ENCODE results near the gene PLCG2.

Gene PLCG2

DNA sequence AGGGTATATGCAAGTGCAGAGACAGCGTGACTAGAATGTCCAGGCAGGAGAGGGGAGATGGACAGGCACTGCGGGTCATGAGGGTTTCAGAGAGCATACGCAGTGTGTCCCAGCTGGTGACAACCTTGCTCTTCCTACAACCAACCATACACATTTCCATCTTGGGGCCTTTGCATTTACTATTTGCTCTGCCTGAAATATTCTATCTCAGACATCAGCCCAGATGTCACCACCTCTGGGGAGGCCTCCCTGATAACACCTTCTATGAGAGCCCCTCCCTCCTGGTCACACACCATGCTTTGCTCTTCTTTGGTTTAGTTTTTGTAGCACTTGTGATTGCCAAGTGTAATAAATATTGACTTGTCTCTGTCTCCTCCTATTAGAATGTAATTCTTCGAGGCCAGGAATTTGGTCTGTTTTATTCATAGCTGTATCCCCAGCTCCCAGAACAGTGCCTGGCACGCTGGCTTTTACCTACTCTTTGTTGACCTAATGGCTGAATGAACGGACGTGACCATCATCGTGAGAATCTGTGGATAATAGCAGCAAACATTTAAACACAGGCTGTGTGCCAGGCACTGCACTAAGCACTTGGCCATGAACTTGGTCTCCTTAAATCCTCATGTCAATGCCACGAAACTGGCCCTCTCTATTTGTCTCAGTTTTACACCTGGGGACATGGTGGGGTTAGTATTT lies 51.9 kb downstream of the PLCG2 start:
- Histone ChIP-seq H3K27me3 (ENCODE audit: insufficient read depth, low read length) (peaks cover 13% of the 10 kb centered on the region), H2AFZ (ENCODE audit: low read length, unreplicated experiment) (no peak overlapping the region), H3K4me3 (ENCODE audit: low read depth, low read length) (no peak overlapping the region), H3K27ac (ENCODE audit: low read depth, low read length) (no peak overlapping the region), H3K4me1 (ENCODE audit: control insufficient read depth, insufficient read depth, low read length, unreplicated experiment) (no peaks in the 10 kb centered on the region), H3K79me2 (ENCODE audit: control insufficient read depth, insufficient read depth, low read length, unreplicated experiment) (no peaks in the 10 kb centered on the region), H3K36me3 (ENCODE audit: insufficient read depth, low read length) (no peaks in the 10 kb centered on the region)

DNA sequence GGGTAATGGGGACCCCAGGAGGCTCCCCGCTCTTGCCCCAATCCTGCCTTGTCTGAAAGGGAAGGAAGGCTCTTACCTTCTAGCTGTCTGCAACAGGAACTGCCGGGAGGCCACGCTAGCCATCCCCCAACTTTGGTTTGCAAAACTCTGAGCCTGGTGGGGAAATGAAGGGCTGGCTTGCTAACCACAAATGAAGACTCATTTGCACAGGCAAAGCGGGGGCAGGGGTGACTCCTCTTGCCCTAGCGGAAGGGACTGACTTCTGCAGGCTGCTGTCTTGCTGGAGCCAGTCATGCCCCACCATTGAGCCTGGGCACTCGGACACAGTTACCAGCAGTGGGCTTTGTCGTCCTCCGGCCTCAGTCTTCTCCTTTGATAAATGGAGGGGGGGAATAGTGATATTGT lies 52.6 kb downstream of the PLCG2 start:
- no peak overlapping the region for H2AFZ ChIP-seq (ENCODE audit: low read length, unreplicated experiment)
- no peaks in the 10 kb centered on the region for H3K4me1 ChIP-seq (ENCODE audit: control insufficient read depth, insufficient read depth, low read length, unreplicated experiment)
- H3K4me3 ChIP-seq (ENCODE audit: low read depth, low read length), result no peak overlapping the region
- no peaks in the 10 kb centered on the region for H3K36me3 ChIP-seq (ENCODE audit: insufficient read depth, low read length)
- H3K27ac ChIP-seq (ENCODE audit: low read depth, low read length), result no peak overlapping the region
- peaks cover 13% of the 10 kb centered on the region for H3K27me3 ChIP-seq (ENCODE audit: insufficient read depth, low read length)
- H3K79me2 ChIP-seq (ENCODE audit: control insufficient read depth, insufficient read depth, low read length, unreplicated experiment), result no peaks in the 10 kb centered on the region

DNA sequence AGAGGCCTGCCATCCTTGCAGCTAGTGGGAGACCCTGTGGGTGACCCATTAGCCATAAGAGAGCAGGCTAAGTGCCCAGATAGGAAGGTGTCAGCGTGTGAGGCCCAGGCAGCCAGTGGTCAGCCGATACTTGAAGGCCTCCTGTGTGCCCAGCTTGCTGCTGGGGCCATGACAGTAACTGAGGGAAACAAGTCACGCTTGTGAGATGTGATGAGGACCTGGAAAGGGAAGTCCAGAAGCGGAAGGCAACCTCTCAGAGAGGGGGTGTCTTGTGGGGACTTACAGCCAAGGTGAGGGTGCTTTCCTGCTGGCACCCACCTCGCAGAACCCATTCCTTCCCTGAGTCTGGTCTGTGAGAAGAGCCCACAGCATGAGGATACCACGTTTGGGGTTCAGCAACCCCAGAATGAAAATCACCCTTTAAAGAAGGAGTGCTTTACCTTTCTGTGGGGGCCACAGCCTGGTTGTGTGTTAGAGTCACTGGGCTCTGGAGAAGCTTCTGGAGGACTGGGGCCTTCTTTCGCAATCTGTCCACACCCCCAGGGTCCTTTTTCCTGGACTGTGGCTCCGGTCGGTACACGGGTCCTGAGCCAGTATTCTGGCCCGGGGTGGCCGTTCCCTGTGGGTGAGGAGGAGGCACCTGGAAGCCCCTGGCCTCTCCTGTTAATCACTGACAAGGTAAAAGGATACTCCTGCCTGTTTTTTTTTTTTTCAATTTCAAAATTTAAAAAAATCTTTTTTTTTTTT lies 53.9 kb downstream of the PLCG2 start:
- no peaks in the 10 kb centered on the region for H3K79me2 ChIP-seq (ENCODE audit: control insufficient read depth, insufficient read depth, low read length, unreplicated experiment)
- peaks cover 13% of the 10 kb centered on the region; the same call in 1 of the 2 replicates for H3K27me3 ChIP-seq (ENCODE audit: insufficient read depth, low read length)
- no peaks in the 10 kb centered on the region for H3K4me1 ChIP-seq (ENCODE audit: control insufficient read depth, insufficient read depth, low read length, unreplicated experiment)
- H2AFZ ChIP-seq (ENCODE audit: low read length, unreplicated experiment), result no peak overlapping the region
- H3K36me3 ChIP-seq (ENCODE audit: insufficient read depth, low read length), result no peaks in the 10 kb centered on the region
- H3K27ac ChIP-seq (ENCODE audit: low read depth, low read length), result no peak overlapping the region
- H3K4me3 ChIP-seq (ENCODE audit: low read depth, low read length), result no peak overlapping the region

DNA sequence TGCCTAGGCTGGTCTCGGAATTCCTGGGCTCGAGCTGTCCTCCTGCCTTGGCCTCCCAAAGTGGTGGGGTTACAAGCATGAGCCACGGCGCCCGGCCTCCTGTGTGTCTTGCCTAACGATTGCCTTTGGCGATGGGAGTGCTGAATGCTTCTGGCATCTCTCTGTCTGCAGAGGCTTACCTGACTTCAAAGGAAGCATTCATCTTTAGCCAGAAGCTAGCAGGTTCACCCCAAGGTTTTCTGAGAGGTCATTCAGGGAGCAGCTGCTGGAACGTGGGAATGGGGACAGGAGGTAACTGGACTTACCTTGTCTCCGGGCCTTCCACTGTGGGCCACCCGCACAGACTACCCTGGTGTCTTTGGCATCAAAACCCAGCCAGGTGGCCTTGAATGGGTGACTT lies 54.7 kb downstream of the PLCG2 start:
- Histone ChIP-seq H3K27me3 (ENCODE audit: insufficient read depth, low read length) (peaks cover 10% of the 10 kb centered on the region; the same call in 1 of the 2 replicates), H3K79me2 (ENCODE audit: control insufficient read depth, insufficient read depth, low read length, unreplicated experiment) (no peaks in the 10 kb centered on the region), H3K27ac (ENCODE audit: low read depth, low read length) (no peak overlapping the region), H3K36me3 (ENCODE audit: insufficient read depth, low read length) (no peaks in the 10 kb centered on the region), H2AFZ (ENCODE audit: low read length, unreplicated experiment) (no peak overlapping the region), H3K4me1 (ENCODE audit: control insufficient read depth, insufficient read depth, low read length, unreplicated experiment) (no peaks in the 10 kb centered on the region), H3K4me3 (ENCODE audit: low read depth, low read length) (no peak overlapping the region)

DNA sequence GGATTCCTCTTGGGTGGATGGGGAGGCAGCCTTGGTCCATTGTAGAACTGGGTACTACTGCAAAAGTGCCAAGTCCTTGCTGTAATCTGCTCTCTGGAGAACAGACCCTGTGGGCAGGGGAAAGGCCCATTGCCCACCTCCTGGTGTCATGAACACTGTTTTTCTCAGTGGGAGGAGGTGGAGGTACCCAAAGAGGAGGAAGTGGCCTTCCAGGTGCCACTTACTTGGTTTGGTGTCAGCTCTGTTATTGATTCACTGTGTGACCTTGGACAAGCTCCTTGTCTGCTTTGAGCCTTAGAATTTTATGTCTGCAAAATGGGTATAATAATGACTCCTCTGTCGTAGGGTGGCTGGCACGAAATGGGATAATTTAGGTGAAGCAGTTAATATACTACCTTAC lies 55.8 kb downstream of the PLCG2 start:
- Histone ChIP-seq H3K27me3 (ENCODE audit: insufficient read depth, low read length) (peaks cover 6% of the 10 kb centered on the region; the same call in 1 of the 2 replicates), H2AFZ (ENCODE audit: low read length, unreplicated experiment) (no peak overlapping the region), H3K36me3 (ENCODE audit: insufficient read depth, low read length) (no peaks in the 10 kb centered on the region), H3K4me3 (ENCODE audit: low read depth, low read length) (no peak overlapping the region), H3K4me1 (ENCODE audit: control insufficient read depth, insufficient read depth, low read length, unreplicated experiment) (peaks cover 4% of the 10 kb centered on the region), H3K79me2 (ENCODE audit: control insufficient read depth, insufficient read depth, low read length, unreplicated experiment) (no peaks in the 10 kb centered on the region), H3K27ac (ENCODE audit: low read depth, low read length) (no peak overlapping the region)

DNA sequence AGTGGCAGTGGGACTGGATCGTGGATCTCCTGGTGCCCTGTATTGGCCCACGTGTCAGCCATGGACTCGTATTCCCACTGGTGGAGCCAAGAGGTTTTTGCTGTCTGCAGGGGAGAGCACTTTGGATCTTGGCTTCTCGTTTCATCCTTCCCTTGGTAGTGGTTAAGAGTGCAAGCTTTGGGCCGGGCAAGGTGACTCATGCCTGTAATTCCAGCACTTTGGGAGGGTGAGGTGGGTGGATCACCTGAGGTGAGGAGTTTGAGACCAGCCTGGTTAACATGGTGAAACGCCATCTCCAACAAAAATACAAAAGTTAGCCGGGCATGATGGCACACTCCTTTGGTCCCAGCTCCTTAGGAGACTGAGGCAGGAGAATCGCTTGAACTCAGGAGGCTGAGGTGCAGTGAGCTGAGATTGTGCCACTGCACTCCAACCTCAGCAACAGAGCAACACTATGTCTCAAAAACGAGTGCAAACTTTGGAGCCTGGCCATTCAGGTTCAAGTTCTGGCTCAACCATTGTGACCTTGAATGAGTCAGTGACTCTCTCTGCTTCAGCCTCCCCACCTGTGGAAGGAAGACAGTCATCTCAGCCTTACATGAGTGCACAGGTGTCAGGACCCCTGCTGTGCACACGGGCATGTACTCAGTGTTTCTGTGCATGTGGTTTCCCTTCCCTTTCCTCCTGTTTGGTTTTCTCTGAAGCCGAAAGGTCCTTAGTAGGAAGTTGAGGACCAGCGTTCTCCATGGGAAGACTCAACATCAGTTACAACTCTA lies 57.4 kb downstream of the PLCG2 start:
- Histone ChIP-seq H3K79me2 (ENCODE audit: control insufficient read depth, insufficient read depth, low read length, unreplicated experiment) (no peaks in the 10 kb centered on the region), H3K27me3 (ENCODE audit: insufficient read depth, low read length) (peaks cover 6% of the 10 kb centered on the region; the same call in 1 of the 2 replicates), H3K4me1 (ENCODE audit: control insufficient read depth, insufficient read depth, low read length, unreplicated experiment) (peaks cover 4% of the 10 kb centered on the region), H3K4me3 (ENCODE audit: low read depth, low read length) (no peak overlapping the region), H3K36me3 (ENCODE audit: insufficient read depth, low read length) (no peaks in the 10 kb centered on the region), H2AFZ (ENCODE audit: low read length, unreplicated experiment) (no peak overlapping the region), H3K27ac (ENCODE audit: low read depth, low read length) (no peak overlapping the region)

DNA sequence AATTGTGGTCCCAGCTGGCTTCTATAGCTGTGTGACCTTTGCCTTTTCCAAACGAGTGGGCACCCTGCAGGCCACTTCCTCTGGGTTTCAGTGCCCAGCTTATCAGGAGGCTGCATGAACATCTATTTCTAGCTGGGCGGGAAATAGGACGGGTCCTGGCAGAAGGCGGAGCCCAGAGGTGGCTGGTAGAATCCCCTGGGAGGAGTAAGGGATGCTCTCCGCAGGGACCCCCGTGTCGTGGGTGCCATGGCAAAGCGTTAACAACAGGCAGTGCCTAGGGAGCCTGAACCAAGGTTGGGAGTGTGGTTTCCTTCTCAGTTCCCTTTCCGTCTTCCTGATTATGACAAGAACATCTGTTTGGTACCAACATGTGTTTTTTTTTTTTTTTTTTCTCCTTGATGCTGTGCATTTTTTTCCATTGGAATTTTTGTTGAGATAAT lies 58.2 kb downstream of the PLCG2 start:
- Histone ChIP-seq H3K4me3 (ENCODE audit: low read depth, low read length) (no peak overlapping the region), H2AFZ (ENCODE audit: low read length, unreplicated experiment) (no peak overlapping the region), H3K36me3 (ENCODE audit: insufficient read depth, low read length) (no peaks in the 10 kb centered on the region), H3K4me1 (ENCODE audit: control insufficient read depth, insufficient read depth, low read length, unreplicated experiment) (peaks cover 4% of the 10 kb centered on the region), H3K79me2 (ENCODE audit: control insufficient read depth, insufficient read depth, low read length, unreplicated experiment) (no peaks in the 10 kb centered on the region), H3K27me3 (ENCODE audit: insufficient read depth, low read length) (peaks cover 6% of the 10 kb centered on the region; the same call in 1 of the 2 replicates), H3K27ac (ENCODE audit: low read depth, low read length) (no peak overlapping the region)

DNA sequence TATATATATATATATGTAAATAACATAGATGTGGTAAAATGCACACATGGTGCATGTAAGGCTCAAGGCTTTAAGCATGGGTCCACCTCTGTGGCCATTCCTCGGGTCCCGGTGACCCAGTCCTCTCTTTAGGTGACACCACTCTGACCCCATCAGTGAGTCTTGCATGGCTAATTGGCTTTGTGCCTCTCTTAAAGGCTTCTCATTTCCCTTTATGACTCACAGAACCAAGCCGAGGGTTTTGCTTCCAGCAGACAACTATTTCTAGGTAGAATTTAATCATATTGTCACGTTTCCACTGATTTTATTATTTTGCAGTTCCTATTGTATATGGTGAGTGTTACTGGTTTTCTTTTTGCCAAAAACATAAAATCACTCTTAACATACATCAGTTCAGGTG lies 59.7 kb downstream of the PLCG2 start:
- no peaks in the 10 kb centered on the region for H3K79me2 ChIP-seq (ENCODE audit: control insufficient read depth, insufficient read depth, low read length, unreplicated experiment)
- peaks cover 7% of the 10 kb centered on the region for H3K4me1 ChIP-seq (ENCODE audit: control insufficient read depth, insufficient read depth, low read length, unreplicated experiment)
- H2AFZ ChIP-seq (ENCODE audit: low read length, unreplicated experiment), result no peak overlapping the region
- peaks cover 6% of the 10 kb centered on the region; the same call in 1 of the 2 replicates for H3K27me3 ChIP-seq (ENCODE audit: insufficient read depth, low read length)
- H3K36me3 ChIP-seq (ENCODE audit: insufficient read depth, low read length), result no peaks in the 10 kb centered on the region
- no peak overlapping the region for H3K4me3 ChIP-seq (ENCODE audit: low read depth, low read length)
- H3K27ac ChIP-seq (ENCODE audit: low read depth, low read length), result no peak overlapping the region

DNA sequence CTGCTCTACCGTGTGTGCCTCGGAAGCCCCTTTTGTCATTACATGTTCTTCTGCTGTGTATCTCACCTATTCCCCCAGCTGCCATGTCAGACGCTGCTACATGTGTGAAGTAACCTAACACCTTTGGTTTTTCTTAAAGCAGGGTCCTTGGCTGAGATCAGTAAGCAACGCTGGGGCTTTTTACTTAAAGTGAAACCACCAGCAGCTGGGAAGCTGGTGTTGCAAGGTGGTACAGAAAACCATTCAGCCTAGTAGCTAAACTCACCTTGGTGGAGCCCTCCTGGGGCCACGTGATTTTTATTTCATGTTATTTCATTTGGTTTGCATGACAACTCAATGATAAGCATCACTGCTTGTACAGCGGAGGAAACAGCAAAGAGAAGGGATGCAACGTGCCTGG lies 62.6 kb downstream of the PLCG2 start:
- Histone ChIP-seq H3K27ac (ENCODE audit: low read depth, low read length) (no peak overlapping the region), H3K4me3 (ENCODE audit: low read depth, low read length) (no peak overlapping the region), H3K4me1 (ENCODE audit: control insufficient read depth, insufficient read depth, low read length, unreplicated experiment) (peaks cover 7% of the 10 kb centered on the region), H3K79me2 (ENCODE audit: control insufficient read depth, insufficient read depth, low read length, unreplicated experiment) (no peaks in the 10 kb centered on the region), H3K27me3 (ENCODE audit: insufficient read depth, low read length) (peaks cover 6% of the 10 kb centered on the region; the same call in 1 of the 2 replicates), H3K36me3 (ENCODE audit: insufficient read depth, low read length) (no peaks in the 10 kb centered on the region), H2AFZ (ENCODE audit: low read length, unreplicated experiment) (no peak overlapping the region)

DNA sequence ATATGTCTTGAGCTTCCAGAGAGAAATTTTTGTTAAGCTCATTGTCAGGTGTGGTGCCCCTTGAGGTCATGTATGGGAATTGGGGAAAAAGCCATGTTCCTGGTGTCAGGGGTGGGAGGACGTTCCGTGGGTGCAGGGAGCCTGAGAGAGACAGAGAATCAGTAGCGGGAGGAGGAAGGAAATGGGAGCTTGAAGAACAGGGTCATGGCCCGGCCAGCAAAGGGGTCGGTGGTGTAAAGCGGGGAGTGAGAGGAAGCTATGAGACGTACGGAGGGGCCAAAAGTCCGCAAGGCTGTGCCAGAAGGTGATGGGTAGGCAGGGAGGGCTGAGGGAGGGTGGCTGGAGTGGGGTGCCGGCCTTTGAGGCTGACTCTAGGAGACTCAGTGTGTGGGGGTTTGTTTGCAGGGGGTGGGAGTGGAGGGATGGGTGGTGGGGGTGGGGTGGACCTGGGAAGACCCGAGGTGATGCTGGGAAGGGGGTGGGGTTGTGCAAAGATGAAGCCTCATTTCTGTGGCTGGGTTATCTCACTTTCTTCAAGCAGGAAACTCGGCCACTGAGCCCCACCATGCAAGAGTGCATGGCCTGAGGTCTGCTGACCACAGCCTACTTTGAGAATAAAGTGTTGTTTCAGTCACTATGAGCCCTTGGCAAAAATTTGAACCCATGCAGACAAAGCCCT lies 63.6 kb downstream of the PLCG2 start:
- Histone ChIP-seq H3K79me2 (ENCODE audit: control insufficient read depth, insufficient read depth, low read length, unreplicated experiment) (no peaks in the 10 kb centered on the region), H3K36me3 (ENCODE audit: insufficient read depth, low read length) (no peaks in the 10 kb centered on the region), H3K27me3 (ENCODE audit: insufficient read depth, low read length) (peaks cover 16% of the 10 kb centered on the region; the same call in 1 of the 2 replicates), H3K27ac (ENCODE audit: low read depth, low read length) (no peak overlapping the region), H3K4me1 (ENCODE audit: control insufficient read depth, insufficient read depth, low read length, unreplicated experiment) (peaks cover 7% of the 10 kb centered on the region), H2AFZ (ENCODE audit: low read length, unreplicated experiment) (no peak overlapping the region), H3K4me3 (ENCODE audit: low read depth, low read length) (no peak overlapping the region)
